Mucosa of gallbladder (tissue), 1 donor: ENCODE measurements around the gene REEP6. TPM values are rescaled to one million over a fixed set of nuclear protein-coding genes. Genes with fewer than 3 reads are reported as not detected.

ENCODE experiments used
- DNase-seq: peaks from one replicate; pipeline ENCODE4 v3.0.0-alpha.2; 2020; ENCODE audit warnings: low spot score
- total RNA-seq: library from RNA; stranded (reverse); gene quantifications from one replicate; pipeline ENCODE4 v1.2.1, GENCODE V29; 2021
- donor health status: DM: no; HTN: no; CAD: no.

The REEP6 gene
- total RNA-seq, 1 donor from 2014 or later = 80.5 TPM

- DNase-seq = no peak
These were observed 34.7 kb upstream of the REEP6 start for GRCh38 chr19:1456121-1456900.

GRCh38 chr19:1457031-1457739, 33.8 kb upstream of the REEP6 start:
- DNase-seq = no peak

- no peak for DNase-seq
These were observed 33.1 kb upstream of the REEP6 start for GRCh38 chr19:1457892-1458291.

GRCh38 chr19:1459479-1459878, 31.5 kb upstream of the REEP6 start:
- DNase-seq = no peak

- DNase-seq = no peak
These were observed 30.7 kb upstream of the REEP6 start for GRCh38 chr19:1460033-1460995.

- no peak for DNase-seq
These were observed 29.1 kb upstream of the REEP6 start for GRCh38 chr19:1461862-1462261.

- peak; percentile 41 for DNase-seq
These were observed 25.6 kb upstream of the REEP6 start for GRCh38 chr19:1465191-1466016.

GRCh38 chr19:1466018-1466460, 24.9 kb upstream of the REEP6 start:
- DNase-seq = no peak

GRCh38 chr19:1466461-1467214, 24.3 kb upstream of the REEP6 start:
- no peak for DNase-seq

GRCh38 chr19:1467215-1467489, 23.8 kb upstream of the REEP6 start:
- no peak for DNase-seq

GRCh38 chr19:1467490-1468273, 23.3 kb upstream of the REEP6 start:
- DNase-seq = no peak

GRCh38 chr19:1468274-1468820, 22.6 kb upstream of the REEP6 start:
- DNase-seq = no peak

- DNase-seq = no peak
These were observed 22.1 kb upstream of the REEP6 start for GRCh38 chr19:1468821-1469254.

GRCh38 chr19:1469255-1470054, 21.5 kb upstream of the REEP6 start:
- no peak for DNase-seq

- no peak for DNase-seq
These were observed 21.0 kb upstream of the REEP6 start for GRCh38 chr19:1470055-1470304.

- no peak for DNase-seq
These were observed 20.5 kb upstream of the REEP6 start for GRCh38 chr19:1470305-1471009.

GRCh38 chr19:1471010-1471514, 19.9 kb upstream of the REEP6 start:
- no peak for DNase-seq

GRCh38 chr19:1471515-1472160, 19.3 kb upstream of the REEP6 start:
- no peak for DNase-seq
